GM10847 (cell line): ENCODE results near the gene HOXA13.

Source experiments
- POLR2A ChIP-seq: IDR thresholded peaks from 2 replicates; pipeline ENCODE4 v1.6.1; 2011; ENCODE audit not compliant: insufficient read length; ENCODE audit errors: extremely low read depth

Gene HOXA13

DNA sequence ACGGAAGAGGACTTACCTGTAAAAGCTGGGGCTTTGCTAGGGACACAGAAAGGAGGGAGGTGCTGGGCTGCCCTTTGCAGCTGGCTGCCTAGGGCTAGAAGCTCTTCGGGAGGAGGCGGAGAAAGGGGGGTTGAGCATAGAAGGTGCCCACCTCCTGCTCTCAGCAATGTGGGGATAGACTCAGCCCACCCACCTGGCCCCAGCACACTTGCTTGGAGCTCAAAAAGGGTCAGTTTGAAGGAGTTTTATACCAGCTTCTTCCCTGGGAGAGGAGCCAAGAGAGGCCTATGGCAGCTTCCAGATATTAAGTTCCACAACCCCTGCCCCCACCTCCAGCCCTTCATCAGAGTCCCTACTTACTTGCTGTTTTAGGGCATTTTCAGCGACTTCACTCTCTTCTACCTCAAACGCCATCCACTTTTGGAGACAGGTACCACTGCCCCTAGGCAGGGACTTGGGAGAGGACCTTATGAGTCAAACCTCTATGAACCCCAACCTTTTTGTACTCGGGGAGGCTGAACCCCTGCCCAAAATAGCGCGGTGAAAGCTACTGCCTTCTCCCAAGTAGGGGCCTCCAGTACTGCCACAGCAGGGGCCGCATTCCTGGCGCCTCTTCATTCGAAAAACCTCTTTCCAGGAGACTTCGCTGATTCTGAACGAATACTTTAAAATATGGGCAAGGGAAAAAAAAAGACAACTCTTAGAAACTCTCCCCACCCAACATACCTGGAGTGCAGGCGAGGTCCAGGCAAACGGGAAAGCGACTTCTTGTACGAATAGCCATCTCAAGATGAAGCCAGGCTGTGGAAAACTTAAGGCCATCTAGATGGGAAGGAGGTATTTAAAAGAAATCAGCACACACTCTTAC is 41.5 kb upstream of the HOXA13 start:
- no peak for TF ChIP-seq POLR2A

DNA sequence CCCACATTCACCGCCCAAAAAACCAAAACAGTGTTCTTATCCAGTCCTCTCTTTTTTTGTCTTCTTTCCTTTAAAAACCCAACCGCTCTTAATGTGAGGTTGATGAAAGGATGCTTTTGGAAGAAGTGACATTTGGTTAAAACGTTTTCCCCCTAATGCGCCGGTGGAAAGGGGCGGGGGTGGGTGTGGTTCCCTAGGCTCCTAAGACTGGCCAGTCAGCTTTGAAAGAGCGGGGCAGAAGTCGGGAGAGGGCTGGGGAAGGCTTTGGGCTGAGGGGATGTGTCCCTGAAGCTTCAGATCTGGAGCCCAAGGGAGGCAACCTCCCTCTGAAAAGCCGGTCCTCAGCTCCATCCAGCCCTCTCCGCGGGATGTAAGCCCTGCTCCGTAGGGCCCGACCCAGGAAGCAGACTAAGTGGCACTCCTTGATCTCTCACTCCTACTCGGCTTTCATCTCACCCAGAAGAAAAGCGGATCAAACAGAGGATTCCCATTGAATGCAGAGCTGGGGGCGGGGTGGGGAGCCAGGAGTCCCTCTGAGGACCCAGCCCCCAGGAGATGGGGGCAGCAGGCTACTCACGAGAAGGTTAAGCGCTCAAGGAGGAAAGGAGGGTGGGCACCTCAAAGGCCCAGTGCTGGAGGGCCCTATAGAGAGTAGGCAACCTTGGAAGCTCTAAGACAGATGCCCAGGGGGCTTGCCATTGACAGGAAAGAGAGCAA is 40.3 kb upstream of the HOXA13 start:
- no peak for TF ChIP-seq POLR2A

DNA sequence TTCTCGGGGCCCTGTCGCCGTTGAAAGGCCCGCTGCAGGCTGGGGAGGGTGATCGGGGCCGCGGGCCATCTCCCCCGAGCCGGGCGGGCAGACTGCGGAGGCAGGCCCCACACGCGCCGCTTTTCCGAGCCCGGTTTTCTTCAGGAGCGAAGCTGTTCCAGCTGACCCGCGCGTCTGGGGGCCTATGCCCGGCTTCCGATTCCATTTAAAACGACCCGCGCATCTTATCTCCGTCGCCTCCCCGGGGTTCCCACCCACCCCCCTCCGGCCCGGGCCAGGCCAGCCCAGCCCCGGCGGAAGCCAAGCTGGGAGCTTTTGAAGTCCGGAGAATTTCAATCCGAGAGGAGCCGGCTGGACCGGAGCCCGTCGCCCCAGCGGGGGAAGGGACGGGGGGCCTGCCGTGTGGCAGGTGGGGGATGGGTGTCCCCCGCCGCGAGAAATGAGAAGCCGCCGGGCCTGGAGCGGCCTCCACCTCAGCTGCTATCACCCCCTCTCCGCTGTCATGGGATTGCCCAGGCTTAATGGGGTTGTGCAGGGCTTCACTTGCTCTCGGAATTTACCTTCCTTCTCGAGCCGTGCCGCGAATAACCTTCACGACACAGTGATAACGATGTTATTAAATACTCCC is 39.6 kb upstream of the HOXA13 start:
- TF ChIP-seq POLR2A: no peak

- no peak for TF ChIP-seq POLR2A
These were observed 39.1 kb upstream of the HOXA13 start for GRCh38 chr7:27238979-27239386.

DNA sequence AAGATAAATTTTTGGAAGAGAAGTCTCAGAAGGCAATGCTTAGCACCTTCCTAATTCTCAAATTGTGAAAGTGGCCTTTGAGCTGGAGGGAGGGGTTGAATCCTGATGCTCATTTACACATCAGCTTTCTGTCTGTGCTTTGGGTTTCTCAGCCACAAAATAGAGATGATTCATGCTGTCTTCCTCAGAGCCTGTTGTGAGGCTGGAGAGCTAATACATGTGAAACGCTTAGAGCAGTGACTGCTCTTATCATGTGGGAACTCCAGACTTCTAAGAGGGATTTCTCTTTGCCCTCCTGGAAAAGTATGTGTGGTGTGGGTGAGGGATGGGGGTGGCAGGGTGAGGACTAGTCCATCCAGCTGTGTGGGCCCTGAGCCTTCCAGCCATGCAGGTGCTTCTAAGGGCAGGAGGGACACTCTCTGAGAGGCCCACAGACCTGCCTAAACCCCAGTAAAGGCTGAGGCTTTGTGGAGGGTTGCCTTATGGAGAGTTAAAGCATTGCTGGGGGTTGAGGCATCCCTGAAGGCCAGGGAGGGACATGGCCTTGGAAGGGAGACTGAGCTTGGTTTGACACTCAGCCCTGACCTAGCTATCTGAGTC is 37.9 kb upstream of the HOXA13 start:
- TF ChIP-seq POLR2A: no peak

- TF ChIP-seq POLR2A: no peak
These were observed 35.8 kb upstream of the HOXA13 start for GRCh38 chr7:27235387-27236311.

DNA sequence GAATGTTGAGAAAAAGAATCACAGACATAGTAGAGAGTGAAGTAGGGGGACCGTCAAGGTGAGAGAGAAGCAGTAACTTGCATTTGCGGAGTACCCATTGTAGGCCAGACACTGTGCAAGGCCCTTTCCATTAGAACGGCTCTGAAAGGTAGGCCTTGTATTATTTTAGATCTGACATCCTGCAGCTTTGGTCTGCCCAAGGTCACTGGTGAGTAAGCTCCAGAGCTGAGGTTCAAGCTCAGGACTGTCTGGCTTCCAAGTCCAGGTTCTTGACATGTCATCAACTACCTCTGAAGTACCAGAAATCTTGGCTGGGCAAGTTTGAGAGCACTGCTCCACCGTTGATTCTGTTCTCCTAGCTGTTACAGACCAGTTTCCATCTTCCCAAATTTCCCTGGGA is 29.6 kb upstream of the HOXA13 start:
- no peak for TF ChIP-seq POLR2A

GRCh38 chr7:27224983-27225934 is 25.4 kb upstream of the HOXA13 start:
- TF ChIP-seq POLR2A: no peak

DNA sequence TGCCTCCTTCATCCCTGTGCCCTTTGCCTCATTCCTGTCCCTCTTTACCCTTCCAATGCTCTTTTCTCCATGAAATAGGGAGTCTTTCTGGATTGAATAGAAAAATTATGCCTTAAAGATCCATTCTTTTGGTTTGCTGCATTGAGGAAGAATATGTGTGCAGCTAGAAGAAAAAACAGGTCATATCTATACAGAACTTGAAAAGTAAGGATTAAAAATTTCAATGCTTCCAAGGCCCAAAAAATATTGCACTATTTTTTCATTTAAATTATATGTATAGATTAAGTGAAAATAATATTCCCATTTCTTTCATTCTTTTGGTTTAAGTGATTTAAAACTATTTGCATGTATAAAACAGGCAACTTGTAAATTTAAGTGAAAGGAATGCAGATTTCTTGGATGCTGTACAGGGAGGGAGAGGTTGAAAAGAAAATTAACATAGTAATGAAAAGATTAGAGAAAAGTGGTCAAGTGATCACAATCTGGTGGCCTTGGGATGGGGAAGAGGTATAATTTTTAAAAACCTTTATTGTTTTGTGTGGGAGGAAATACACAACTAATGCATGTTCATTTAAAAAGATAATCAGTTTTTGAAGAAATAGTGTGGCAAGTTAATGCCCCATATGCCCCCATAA is 24.2 kb upstream of the HOXA13 start:
- TF ChIP-seq POLR2A: no peak

DNA sequence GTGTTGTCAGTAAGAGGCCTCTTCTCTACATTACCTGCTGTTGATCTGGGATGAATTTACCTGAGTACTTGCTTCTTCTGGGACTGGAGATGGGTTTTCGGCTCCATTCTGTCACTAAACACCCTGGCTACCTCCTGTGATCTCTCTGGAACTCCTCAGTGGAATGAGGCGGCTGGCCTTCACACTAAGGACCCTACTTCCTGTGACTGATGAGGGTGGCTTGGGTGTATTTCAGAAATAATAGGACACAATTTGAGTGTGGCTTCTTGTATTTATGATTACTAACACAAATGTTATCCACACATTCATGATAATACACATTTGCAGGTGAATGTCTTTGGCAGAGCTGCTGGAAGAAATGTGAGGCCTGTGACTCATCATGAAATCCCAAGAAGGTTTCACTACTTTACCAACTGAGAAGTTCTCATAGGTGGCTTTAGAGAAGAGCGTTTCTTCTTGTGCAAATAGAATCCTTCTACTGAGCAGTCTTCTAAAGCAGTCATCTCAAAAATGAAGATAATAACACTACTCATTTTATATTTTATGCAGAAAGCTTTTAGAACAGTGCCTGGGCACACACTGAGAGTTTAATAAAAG is 21.4 kb upstream of the HOXA13 start:
- TF ChIP-seq POLR2A: no peak

- TF ChIP-seq POLR2A: no peak
These were observed 20.6 kb upstream of the HOXA13 start for GRCh38 chr7:27220440-27220955.

DNA sequence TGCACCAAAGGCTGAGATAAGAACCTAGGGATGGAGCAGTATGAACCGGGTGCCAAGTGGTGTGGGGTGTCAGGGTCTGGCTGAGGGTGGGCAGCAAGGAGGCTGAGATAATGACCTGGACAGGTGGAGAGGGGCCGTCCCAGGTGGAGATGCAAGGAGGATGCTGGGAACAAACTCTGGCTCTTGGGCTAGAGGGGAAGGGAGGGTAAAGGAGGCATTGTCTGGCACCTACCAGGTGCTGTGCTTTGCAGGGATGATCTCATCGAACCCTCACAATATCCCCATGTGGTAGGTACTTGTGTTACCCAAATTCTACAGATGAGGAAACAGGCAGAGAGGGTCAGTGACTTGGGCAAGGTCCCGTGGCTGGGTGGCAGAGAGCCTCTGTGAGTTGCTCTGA is 19.9 kb upstream of the HOXA13 start:
- no peak for TF ChIP-seq POLR2A

GRCh38 chr7:27217951-27218350 is 18.1 kb upstream of the HOXA13 start:
- no peak for TF ChIP-seq POLR2A

GRCh38 chr7:27215356-27215755 is 15.5 kb upstream of the HOXA13 start:
- no peak for TF ChIP-seq POLR2A
